Esophagus muscularis mucosa (tissue), 4 donors: ENCODE measurements around the gene PLCB2.

Experiments
- EP300 ChIP-seq: sonication (generic); formaldehyde crosslinking; IDR thresholded peaks from one replicate; pipeline ENCODE4 v1.6.1; 2017; ENCODE audit warnings: antibody characterized with exemption
- POLR2AphosphoS5 ChIP-seq, 2 donors: sonication (generic); formaldehyde crosslinking; IDR thresholded peaks; one replicate each; pipeline ENCODE4 v1.6.1; 2017; ENCODE audit warnings: antibody characterized with exemption in 2 of 2
- TF ChIP-seq, protein P1 (sequence below), 3 experiments: fragments of 200-600 bp in 2 of 3; fragments of 450-650 bp in 1 of 3; sonication (generic) in 2 of 3; IDR thresholded peaks; one replicate each; pipeline ENCODE4 v1.5.1; 2017 to 2019; ENCODE audit warnings: antibody characterized with exemption in 3 of 3, mild to moderate bottlenecking in 2 of 3, moderate library complexity in 1 of 3

DNA sequence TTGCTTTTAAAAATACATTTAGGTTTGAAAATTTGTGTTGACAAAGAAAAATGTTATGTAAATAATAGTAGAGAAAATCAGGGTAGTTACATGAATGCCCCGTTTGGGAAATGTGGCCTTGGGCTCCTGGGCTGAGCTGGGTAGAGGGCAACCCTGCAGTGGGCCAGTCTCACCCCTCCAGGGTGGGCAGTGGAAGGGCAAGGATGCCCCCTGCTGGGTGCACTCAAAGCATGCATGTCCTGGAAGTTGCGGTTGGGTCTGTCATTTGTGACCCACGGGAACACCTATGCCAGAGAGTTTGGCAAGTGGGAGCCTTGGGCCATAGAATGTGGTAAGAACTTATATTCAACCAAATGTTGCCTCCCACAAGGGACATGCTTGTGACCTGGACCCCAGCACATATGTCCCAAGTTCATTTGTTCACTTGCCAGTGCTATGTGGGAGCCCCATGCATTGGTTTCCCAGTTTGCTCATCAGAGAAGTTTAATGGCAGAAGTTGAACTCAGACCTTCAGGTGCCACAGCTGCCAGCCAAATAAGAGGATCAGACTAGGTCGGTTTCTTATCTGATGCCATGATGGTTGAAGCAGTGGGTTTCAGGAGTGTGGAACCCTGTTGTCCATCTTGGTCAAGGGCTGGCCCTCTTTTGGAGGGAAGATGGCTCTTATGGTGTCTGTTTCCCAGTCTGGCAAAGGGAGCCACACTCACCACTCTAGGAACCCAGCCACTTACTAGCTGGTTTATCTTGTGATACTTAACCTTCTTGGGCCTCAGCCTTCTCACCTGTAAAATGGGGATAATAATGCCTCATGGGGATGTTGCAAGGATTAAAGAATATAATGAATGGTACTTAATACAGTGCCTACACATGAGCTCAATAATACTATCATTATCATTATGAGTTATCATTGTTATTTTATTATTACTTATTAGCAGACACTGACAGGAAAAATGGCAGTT, 2.5 kb upstream of the PLCB2 start:
- TF ChIP-seq, protein P1, sequence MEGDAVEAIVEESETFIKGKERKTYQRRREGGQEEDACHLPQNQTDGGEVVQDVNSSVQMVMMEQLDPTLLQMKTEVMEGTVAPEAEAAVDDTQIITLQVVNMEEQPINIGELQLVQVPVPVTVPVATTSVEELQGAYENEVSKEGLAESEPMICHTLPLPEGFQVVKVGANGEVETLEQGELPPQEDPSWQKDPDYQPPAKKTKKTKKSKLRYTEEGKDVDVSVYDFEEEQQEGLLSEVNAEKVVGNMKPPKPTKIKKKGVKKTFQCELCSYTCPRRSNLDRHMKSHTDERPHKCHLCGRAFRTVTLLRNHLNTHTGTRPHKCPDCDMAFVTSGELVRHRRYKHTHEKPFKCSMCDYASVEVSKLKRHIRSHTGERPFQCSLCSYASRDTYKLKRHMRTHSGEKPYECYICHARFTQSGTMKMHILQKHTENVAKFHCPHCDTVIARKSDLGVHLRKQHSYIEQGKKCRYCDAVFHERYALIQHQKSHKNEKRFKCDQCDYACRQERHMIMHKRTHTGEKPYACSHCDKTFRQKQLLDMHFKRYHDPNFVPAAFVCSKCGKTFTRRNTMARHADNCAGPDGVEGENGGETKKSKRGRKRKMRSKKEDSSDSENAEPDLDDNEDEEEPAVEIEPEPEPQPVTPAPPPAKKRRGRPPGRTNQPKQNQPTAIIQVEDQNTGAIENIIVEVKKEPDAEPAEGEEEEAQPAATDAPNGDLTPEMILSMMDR (IDR thresholded peaks at IDR 0.05) = peak; percentile 59 to 68 (median 62)
- TF ChIP-seq EP300 (no peak), POLR2AphosphoS5 (IDR thresholded peaks at IDR 0.05) (no peak)
